Measurements from ENCODE around the gene JPT1. TPM values are rescaled to one million over a fixed set of nuclear protein-coding genes. Genes with fewer than 3 reads are reported as not detected.

JPT1 gene
- total RNA-seq, 6 experiments from 2014 or later: 236 to 276 (median 265) TPM

DNA sequence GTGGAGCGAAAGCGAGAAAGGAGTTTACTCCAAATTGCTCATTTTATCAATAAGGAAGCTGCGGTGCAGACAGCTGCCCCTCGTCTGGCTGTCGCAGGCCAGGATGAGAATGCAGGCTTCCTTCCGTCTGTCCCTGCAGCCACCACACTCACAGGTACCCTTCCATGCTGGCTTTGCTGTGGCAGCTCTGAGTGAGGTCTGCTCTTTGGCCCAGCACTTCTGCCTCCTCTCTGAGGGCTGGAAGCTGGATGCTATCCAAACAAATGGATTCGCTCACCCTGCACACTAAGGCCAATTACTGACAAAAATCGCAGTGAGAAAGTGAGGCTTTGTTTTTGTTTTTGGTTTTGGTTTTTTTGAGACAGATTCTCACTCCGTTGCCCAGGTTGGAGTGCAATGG, 37.6 kb downstream of the JPT1 start:
- H3K36me3 Mint-ChIP-seq (ENCODE audit: low read depth): peaks cover 15% of the 10 kb centered on the region
- no peak overlapping the region for H3K4me3 Mint-ChIP-seq
- TF ChIP-seq, protein P1, sequence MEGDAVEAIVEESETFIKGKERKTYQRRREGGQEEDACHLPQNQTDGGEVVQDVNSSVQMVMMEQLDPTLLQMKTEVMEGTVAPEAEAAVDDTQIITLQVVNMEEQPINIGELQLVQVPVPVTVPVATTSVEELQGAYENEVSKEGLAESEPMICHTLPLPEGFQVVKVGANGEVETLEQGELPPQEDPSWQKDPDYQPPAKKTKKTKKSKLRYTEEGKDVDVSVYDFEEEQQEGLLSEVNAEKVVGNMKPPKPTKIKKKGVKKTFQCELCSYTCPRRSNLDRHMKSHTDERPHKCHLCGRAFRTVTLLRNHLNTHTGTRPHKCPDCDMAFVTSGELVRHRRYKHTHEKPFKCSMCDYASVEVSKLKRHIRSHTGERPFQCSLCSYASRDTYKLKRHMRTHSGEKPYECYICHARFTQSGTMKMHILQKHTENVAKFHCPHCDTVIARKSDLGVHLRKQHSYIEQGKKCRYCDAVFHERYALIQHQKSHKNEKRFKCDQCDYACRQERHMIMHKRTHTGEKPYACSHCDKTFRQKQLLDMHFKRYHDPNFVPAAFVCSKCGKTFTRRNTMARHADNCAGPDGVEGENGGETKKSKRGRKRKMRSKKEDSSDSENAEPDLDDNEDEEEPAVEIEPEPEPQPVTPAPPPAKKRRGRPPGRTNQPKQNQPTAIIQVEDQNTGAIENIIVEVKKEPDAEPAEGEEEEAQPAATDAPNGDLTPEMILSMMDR (IDR thresholded peaks at IDR 0.05): no peak
- peaks cover 22% of the 10 kb centered on the region for H3K4me1 Mint-ChIP-seq (ENCODE audit: low read depth)
- H3K27ac Mint-ChIP-seq: no peak overlapping the region
- no peaks in the 10 kb centered on the region for H3K9me3 Mint-ChIP-seq
- H3K27me3 Mint-ChIP-seq (ENCODE audit: insufficient read depth): peaks cover 6% of the 10 kb centered on the region
- no peak for DNase-seq

DNA sequence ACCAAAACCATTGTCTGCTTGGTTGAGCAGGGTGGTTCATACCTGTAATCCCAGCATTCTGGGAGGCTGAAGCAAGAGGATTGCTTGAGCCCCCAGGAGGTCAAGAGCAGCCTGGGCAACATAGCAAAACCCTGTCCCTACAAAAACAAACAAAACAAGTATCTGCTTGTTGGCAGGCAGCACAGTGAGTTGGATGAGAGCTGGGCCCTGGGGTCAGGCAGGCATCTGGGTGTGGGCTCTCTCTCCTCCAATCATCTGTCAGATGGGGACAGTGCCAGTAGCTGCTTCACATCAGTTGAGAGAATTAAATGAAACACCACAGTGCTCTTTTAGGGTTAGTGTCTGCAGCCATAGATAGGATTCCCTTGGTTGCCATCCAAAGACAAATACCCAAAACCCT, 38.8 kb downstream of the JPT1 start:
- Mint-ChIP-seq H3K4me3 (no peak overlapping the region), H3K4me1 (ENCODE audit: low read depth) (peaks cover 28% of the 10 kb centered on the region), H3K27ac (no peak overlapping the region), H3K9me3 (no peaks in the 10 kb centered on the region), H3K36me3 (ENCODE audit: low read depth) (peaks cover 12% of the 10 kb centered on the region), H3K27me3 (ENCODE audit: insufficient read depth) (peaks cover 6% of the 10 kb centered on the region; the same call in 1 of the 2 replicates)
- no peak for DNase-seq
- TF ChIP-seq, protein P1 (IDR thresholded peaks at IDR 0.05): no peak

DNA sequence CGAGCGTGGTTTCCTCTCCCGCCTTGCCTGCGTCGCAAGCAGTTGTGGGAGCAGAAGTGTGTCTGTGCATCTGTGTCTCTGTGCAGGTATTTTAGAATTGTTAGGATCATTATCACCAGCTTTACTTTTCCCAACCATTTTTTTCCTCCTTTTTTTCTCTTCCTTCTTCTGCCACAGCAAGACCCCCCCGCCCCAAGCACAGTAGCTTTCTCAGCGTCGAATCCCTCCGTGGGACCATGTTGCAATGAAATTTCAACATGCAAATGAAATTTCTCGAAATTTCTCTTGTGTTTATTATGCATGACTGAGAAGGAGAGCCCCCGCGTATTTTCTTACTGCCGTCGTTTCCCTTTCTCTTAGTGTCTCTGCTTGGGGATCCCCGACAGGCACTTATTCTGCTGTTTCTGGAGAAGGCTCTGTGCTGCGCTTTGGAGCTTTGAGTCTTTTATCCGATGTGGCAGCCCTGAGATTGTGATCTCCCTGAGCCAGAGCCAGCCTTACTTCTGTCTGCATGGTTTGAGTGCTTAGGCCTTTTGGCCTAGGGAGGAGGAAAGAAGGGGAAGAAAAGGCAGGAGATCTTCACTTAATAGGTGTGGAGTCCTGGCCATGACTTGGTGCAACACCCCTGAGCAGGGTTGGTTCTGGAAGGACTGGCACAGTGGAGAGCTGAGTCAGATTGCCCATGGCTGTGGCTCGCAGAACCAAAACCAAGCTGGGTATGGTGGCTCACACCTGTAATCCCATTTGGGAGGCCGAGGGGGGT, 39.6 kb downstream of the JPT1 start:
- peak overlapping the region; percentile 74 for H3K27ac Mint-ChIP-seq
- TF ChIP-seq, protein P1 (IDR thresholded peaks at IDR 0.05): no peak
- H3K27me3 Mint-ChIP-seq (ENCODE audit: insufficient read depth): peaks cover 4% of the 10 kb centered on the region; the same call in 1 of the 2 replicates
- H3K36me3 Mint-ChIP-seq (ENCODE audit: low read depth): peaks cover 8% of the 10 kb centered on the region
- peak overlapping the region; percentile 78 for H3K4me3 Mint-ChIP-seq
- DNase-seq: no peak
- no peaks in the 10 kb centered on the region for H3K9me3 Mint-ChIP-seq
- peaks cover 32% of the 10 kb centered on the region for H3K4me1 Mint-ChIP-seq (ENCODE audit: low read depth)

DNA sequence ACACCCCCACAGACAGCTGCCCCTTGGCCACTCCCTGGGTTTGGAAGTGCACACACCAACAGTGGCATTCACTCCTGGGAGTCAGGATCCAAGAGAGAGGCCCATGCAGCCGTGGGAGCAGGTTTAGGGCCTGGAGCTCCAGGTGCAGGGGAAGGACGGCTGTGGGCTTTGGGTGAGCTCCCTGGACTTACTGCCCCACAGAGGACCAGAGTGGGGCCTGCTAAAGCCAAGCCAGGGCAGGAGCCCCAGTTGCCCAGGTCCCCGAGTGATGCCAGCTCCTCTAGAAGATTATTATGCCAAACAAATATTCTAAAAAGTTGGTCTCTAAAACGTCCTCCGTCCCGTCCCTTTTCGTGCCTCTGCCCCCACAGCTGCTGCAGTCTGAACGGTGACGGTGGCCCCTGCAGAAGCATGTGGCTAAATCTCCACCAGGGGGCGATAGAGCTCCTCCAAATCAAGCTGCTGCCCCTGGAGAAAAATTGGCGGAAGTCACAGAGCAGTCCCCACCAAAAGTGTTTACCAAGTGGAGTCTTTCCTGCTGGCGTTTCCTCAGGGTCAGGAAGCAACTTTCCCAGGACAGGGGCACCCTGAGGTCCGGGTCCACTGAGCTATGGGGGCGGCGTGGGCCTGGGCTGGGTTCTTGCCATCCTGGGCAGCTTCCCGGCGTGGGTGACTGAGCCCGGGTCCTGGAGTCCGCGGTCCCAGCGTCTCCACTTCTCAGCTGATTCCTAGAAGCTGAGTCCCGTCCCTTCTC, 40.3 kb downstream of the JPT1 start:
- H3K27me3 Mint-ChIP-seq (ENCODE audit: insufficient read depth): peaks cover 4% of the 10 kb centered on the region; the same call in 1 of the 2 replicates
- H3K27ac Mint-ChIP-seq: peak overlapping the region; percentile 74
- peaks cover 32% of the 10 kb centered on the region for H3K4me1 Mint-ChIP-seq (ENCODE audit: low read depth)

DNA sequence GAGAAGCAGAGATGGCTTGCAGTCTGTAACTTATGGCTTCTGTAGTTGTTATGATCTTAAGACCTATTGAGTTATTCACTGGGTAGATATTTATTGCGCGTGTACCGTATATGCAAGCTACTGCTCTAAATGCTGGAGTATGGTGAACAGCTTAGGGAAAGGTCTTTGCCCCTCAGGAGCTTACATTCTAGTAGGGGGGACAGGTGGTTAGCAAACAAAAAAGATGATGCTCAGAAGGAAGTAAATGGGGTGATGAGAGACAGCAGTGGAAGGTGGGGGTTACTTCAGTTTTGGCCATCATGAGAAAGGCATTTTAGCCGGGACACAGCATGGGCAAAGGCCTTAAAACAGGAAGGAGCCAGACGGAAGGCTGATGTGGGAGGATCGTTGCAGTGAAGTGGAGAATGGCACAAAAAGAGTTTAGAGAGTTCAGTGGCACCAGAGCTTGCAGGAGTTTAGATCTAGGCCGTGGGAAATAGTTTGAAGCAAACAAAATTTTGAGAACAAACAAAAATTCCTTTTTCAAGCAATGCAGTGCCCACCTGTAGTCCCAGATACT, 42.5 kb downstream of the JPT1 start:
- H3K9me3 Mint-ChIP-seq: no peaks in the 10 kb centered on the region
- no peak for DNase-seq
- H3K4me3 Mint-ChIP-seq: peak overlapping the region; percentile 48
- TF ChIP-seq, protein P1 (IDR thresholded peaks at IDR 0.05): no peak
- H3K36me3 Mint-ChIP-seq (ENCODE audit: low read depth): peaks cover 8% of the 10 kb centered on the region
- peaks cover 40% of the 10 kb centered on the region for H3K4me1 Mint-ChIP-seq (ENCODE audit: low read depth)
- peaks cover 5% of the 10 kb centered on the region; the same call in 1 of the 2 replicates for H3K27me3 Mint-ChIP-seq (ENCODE audit: insufficient read depth)
- H3K27ac Mint-ChIP-seq: no peak overlapping the region

More for the DNA sequence above, 40.3 kb downstream of the JPT1 start:
- TF ChIP-seq, protein P1 (IDR thresholded peaks at IDR 0.05): peak; percentile 98
- peaks cover 8% of the 10 kb centered on the region for H3K36me3 Mint-ChIP-seq (ENCODE audit: low read depth)
- peak overlapping the region; percentile 78 for H3K4me3 Mint-ChIP-seq
- H3K9me3 Mint-ChIP-seq: no peaks in the 10 kb centered on the region
- DNase-seq: peak; percentile 81

All from HFFc6 (cell line).